AG10803 (cell line): ENCODE results near the gene CAPN13.

ENCODE experiments used
- DNase-seq: peaks from one replicate; pipeline ENCODE4 v3.0.0; 2010; ENCODE audit warnings: low read depth
- H3K4me3 ChIP-seq: 2 replicates; pipeline ENCODE4 v1.5.1; 2011; ENCODE audit warnings: mild to moderate bottlenecking, low read length, control low read depth
- CTCF ChIP-seq: conservative IDR thresholded peaks from 2 replicates; pipeline ENCODE4 v1.5.1; 2011; ENCODE audit warnings: mild to moderate bottlenecking, low read length, control low read depth, inconsistent platforms

The CAPN13 gene

GRCh38 chr2:30688956-30689401 is 118.3 kb downstream of the CAPN13 start:
- H3K4me3 ChIP-seq: no peak overlapping the region
- no peak for TF ChIP-seq CTCF
- DNase-seq: no peak

GRCh38 chr2:30686669-30687068 is 120.6 kb downstream of the CAPN13 start:
- no peak overlapping the region for H3K4me3 ChIP-seq
- TF ChIP-seq CTCF: no peak
- no peak for DNase-seq

- no peak for DNase-seq
Observed at GRCh38 chr2:30686000-30686399, 121.2 kb downstream of the CAPN13 start.

GRCh38 chr2:30684996-30685395 is 122.2 kb downstream of the CAPN13 start:
- no peak overlapping the region for H3K4me3 ChIP-seq
- no peak for DNase-seq
- no peak for TF ChIP-seq CTCF

More at GRCh38 chr2:30686000-30686399, 121.2 kb downstream of the CAPN13 start:
- TF ChIP-seq CTCF: no peak; the same call in 1 of the 2 replicates
- H3K4me3 ChIP-seq: no peak overlapping the region

GRCh38 chr2:30684516-30684915 is 122.7 kb downstream of the CAPN13 start:
- no peak overlapping the region for H3K4me3 ChIP-seq
- TF ChIP-seq CTCF: no peak
- peak; percentile 52 for DNase-seq

- TF ChIP-seq CTCF: no peak
- H3K4me3 ChIP-seq: no peak overlapping the region
- DNase-seq: no peak
Observed at GRCh38 chr2:30684026-30684425, 123.2 kb downstream of the CAPN13 start.

GRCh38 chr2:30683236-30683956 is 123.8 kb downstream of the CAPN13 start:
- no peak overlapping the region for H3K4me3 ChIP-seq
- DNase-seq: no peak
- no peak for TF ChIP-seq CTCF
